Liver (tissue), 3 donors: Measurements from ENCODE around the gene MGP.

Source experiments
- ATF3 ChIP-seq: IDR thresholded peaks from 2 replicates; pipeline ENCODE4 v1.6.1; 2016; ENCODE audit warnings: antibody characterized with exemption
- CTCF ChIP-seq: fragments of 150-350 bp; IDR thresholded peaks from 2 replicates; pipeline ENCODE4 v1.5.1; 2017; ENCODE audit warnings: improper control_type of control experiment, low read depth, low read length; ENCODE audit not compliant: missing input control
- EGR1 ChIP-seq, 2 donors: IDR thresholded peaks; 2 replicates each; pipeline ENCODE4 v1.6.1; 2016 to 2018; ENCODE audit warnings: antibody characterized with exemption in 2 of 2, low read depth in 2 of 2
- FOXA1 ChIP-seq: IDR thresholded peaks from 2 replicates; pipeline ENCODE4 v1.6.1; 2016; ENCODE audit warnings: antibody characterized with exemption
- JUND ChIP-seq, 2 donors: IDR thresholded peaks; 2 replicates each; pipeline ENCODE4 v1.6.1; 2016; ENCODE audit warnings: antibody characterized with exemption in 2 of 2
- MAX ChIP-seq: IDR thresholded peaks from 2 replicates; pipeline ENCODE4 v1.6.1; 2016; ENCODE audit warnings: antibody characterized with exemption
- RAD21 ChIP-seq, 2 donors: IDR thresholded peaks; 2 replicates each; pipeline ENCODE4 v1.6.1; 2016; ENCODE audit warnings: antibody characterized with exemption in 2 of 2, mild to moderate bottlenecking in 2 of 2
- REST ChIP-seq: IDR thresholded peaks from 2 replicates; pipeline ENCODE4 v1.6.1; 2016; ENCODE audit warnings: antibody characterized with exemption, mild to moderate bottlenecking
- SP1 ChIP-seq: IDR thresholded peaks from 2 replicates; pipeline ENCODE4 v1.6.1; 2018; ENCODE audit warnings: antibody characterized with exemption, mild to moderate bottlenecking
- TAF1 ChIP-seq: conservative IDR thresholded peaks from 2 replicates; pipeline ENCODE4 v1.6.1; 2016; ENCODE audit warnings: antibody characterized with exemption, mild to moderate bottlenecking
- YY1 ChIP-seq: IDR thresholded peaks from 2 replicates; pipeline ENCODE4 v1.6.1; 2016; ENCODE audit warnings: antibody characterized with exemption, mild to moderate bottlenecking
- donor health status: healthy.
- donor health status: healthy.

GRCh38 chr12:14858513-14858912, 27.1 kb downstream of the MGP start:
- TF ChIP-seq RAD21 (IDR thresholded peaks at IDR 0.05) (no peak), JUND (IDR thresholded peaks at IDR 0.05) (no peak), CTCF (no peak), MAX (no peak), YY1 (no peak), SP1 (no peak), REST (no peak), TAF1 (no peak), ATF3 (no peak), EGR1 (IDR thresholded peaks at IDR 0.05; ENCODE audit: low read depth in 2 of 2) (no peak), FOXA1 (no peak)
